GM18526 (cell line): ENCODE results near the gene ECI1.

ENCODE experiments used
- POLR2A ChIP-seq: IDR thresholded peaks from 3 replicates; pipeline ENCODE4 v1.6.1; 2011; ENCODE audit not compliant: insufficient read length; ENCODE audit errors: extremely low read depth

The ECI1 gene

DNA sequence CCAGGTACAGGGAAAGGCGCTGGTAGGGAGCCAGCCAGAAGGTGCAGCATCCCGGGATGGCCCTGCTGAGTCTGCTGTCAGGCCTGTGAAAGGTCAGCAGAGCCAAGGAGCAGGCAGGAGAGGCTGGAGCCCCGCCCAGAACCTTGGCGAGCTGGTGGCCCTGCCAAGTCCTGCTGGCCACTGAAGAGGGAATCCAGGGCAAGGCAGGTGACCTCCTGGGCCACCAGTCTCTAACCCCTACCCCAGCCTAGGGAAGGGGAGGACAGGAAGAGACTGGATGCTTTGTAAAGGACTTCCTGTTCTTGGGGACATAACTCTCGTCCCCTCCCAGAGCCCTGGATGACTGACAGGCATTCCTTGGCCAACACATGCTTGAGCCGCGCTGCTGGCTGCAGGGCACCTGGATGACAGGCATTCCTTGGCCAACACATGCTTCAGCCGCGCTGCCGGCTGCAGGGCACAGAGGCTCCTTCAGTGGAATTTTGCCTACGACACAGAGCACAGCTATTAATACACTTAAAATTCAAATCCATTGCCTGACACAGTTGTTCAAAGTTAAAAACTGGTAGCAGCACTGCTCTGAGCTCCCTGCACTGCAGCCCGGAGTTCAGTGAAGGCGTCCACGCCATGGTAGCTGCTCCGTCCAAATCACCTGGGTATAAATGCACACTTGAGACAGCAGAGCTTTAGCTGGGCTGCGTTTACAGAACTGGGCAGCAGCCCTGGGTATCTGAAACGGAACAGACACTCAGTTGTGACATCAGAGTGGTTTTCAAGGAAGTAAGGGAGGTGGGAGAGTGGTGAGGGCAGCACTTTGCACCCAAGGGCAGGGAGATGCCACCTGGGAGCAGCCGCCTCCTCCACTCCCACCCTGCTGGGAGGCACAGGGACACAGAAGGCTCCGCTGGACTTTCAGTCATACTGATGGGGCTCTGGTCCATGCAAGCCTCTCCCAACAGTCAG, 38.7 kb downstream of the ECI1 start:
- no peak for TF ChIP-seq POLR2A

DNA sequence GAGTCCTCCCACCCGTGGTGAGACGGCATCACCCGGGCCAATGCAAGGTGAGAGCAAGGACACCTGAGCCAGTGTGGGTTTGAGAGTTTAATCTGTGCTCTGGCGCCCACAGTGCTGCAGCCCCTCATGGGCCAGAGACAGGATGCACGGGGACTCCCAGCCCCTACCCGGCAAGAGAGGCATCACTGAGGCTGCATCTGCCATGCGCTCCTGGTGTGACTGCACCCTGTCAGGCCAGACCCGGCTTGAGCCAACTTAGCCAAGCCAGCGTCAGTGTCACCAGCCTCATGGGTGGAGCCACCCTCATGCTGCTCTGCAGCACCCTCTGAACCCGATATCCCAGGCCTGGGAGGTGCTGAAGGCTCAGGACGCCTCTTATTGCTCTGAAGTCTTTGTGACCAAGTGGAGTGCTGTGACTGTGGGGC, 39.5 kb downstream of the ECI1 start:
- no peak for TF ChIP-seq POLR2A

DNA sequence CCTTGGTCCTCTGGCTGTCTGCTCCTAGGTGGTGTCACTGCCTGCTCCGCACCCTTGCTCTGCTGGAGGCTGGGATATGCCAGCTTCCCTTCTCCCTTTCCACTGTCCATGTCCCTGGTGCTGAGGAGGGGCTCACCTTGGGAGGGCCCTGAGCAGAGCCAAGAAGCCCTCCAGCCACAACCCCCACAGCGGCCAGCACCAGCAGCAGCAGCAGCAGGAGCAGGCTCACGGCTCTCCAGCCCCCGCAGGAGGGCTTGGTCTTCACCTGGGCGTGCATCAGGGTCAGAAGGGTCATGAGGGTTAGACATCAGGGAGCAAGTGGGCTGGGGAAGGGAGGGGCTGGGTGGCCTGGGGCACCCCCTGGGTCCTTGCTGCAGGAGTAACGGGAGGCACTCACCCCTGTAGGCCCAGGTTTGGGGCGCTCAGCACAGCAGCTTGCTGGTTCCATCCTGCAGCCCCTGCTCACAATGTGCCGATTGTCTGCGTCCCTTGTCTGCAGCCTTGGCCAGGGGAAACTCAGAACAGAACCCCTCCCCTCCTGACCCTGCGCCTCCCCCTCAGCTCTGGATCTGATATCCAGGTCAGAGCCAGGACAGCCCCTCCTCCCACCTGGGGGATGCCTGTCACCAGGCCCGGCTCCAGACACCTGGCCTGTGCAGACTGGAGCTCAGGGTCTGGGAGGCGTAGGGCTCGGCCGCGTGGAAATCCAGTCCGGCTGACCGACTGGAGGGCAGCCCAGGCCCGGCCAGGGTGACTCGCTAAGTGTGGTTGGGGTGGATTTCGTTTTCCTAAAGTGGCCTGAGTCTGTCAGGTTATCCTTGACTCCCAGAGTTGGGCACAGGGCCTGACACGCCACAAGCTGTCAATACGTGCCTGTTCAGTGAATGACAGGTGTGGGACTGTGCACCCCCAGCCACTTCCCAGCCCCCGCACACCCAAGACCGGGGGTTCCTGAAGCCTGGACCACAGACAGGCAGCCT, 40.7 kb downstream of the ECI1 start, which contains the start of gene BRICD5:
BRICD5 (minus strand) TSS at position 478 of the 980 bp plus-strand sequence; CDS start at position 448, 30 bp downstream.
- peak; percentile 10 for TF ChIP-seq POLR2A

- no peak for TF ChIP-seq POLR2A
Observed at GRCh38 chr16:2210009-2210332, 41.4 kb downstream of the ECI1 start.

DNA sequence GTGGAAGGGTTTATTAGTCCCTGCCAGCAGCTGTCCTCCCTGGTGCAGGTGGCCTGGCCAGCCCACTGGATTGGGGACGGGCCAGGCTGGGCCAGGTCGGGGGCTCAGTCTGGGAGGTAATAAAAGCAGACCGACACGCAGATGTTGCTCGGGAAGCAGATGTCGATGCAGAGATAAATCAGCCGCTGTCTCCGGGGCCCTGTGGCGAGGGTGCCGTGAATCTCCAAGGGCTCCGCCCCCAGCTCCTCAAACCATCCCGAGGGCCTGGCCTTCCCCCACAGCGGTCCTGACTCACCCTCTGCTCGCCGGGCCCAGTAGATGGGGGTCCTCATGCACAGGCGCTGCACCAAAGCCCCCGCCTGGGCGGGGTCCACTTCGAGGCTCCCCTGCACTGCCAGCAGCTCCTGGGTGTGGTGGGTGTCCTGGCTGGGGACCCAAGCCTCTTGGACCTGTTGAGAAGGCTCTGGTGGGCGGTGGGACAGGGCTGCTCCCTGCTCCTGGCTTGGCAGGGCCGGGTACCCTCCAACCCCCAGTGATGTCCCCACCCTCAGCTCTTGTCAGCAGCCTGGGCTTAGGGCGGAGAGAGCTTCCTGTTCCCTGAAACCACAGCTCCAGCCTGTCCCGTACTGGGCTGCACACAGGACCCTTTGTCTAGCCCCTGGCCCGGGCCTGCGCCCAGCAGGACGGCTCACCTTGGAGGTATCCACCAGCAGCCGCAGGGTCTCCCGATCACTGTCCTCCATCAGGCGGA, 42.0 kb downstream of the ECI1 start:
- TF ChIP-seq POLR2A: no peak

DNA sequence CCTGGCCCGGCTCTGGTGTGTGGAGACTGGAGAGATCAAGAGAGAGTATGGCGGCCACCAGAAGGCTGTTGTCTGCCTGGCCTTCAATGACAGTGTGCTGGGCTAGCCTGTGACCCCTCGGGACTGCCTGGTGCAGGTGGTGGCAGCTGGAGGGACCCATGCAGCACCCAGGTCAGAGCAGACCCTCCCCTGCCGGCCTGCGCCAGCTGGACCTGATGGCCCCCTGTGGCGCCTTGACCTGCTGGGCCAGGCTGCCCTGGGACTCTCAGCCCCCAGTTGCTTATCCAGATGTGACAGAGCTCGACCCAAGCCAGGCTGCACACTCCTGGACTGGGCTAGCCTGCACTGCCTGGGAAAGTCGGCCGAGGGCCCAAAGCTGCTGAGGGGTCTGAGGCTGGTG, 42.6 kb downstream of the ECI1 start:
- no peak for TF ChIP-seq POLR2A

DNA sequence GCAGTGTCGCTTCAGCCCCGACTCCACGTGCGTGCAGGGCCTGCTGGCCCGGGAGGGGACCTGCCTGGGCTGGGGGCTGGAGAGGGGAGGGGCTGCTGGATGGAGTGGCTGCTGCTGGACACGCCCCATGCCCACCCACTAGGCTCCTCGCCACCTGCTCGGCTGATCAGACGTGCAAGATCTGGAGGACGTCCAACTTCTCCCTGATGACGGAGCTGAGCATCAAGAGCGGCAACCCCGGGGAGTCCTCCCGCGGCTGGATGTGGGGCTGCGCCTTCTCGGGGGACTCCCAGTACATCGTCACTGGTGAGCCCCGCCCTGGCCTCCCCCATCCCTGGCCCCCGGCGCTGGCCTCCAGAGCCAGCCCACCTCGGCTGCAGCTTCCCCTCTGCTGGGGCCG, 43.1 kb downstream of the ECI1 start:
- no peak for TF ChIP-seq POLR2A

- no peak for TF ChIP-seq POLR2A
Observed at GRCh38 chr16:2207872-2208271, 43.5 kb downstream of the ECI1 start.

GRCh38 chr16:2206780-2207433, 44.5 kb downstream of the ECI1 start:
- no peak for TF ChIP-seq POLR2A

- TF ChIP-seq POLR2A: no peak
Observed at GRCh38 chr16:2206420-2206779, 45.0 kb downstream of the ECI1 start.

DNA sequence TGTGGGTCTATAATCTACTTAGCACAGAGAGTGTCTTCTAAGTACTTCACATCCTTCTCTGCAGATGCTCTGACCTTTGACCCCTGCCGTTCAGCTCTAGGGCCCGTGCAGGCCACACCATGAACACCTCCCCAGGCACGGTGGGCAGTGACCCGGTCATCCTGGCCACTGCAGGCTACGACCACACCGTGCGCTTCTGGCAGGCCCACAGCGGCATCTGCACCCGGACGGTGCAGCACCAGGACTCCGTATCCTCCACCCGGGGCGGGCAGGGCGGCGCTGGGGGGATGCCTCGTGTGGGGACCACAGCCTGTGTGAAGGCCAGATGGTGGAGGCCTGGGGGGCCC, 45.4 kb downstream of the ECI1 start:
- no peak for TF ChIP-seq POLR2A

- peak; percentile 93 for TF ChIP-seq POLR2A
Observed at GRCh38 chr16:2205104-2205966, 46.1 kb downstream of the ECI1 start, which contains the start of gene MLST8. Gene MLST8 (plus strand): TSS chr16:2205454. CDS start chr16:2206086, 632 bp downstream.

- TF ChIP-seq POLR2A: no peak
Observed at GRCh38 chr16:2204416-2205103, 46.8 kb downstream of the ECI1 start.
